H1 (cell line): ENCODE data around the gene EPB41L1. TPM values are rescaled to one million over a fixed set of nuclear protein-coding genes. Genes with fewer than 3 reads are reported as not detected.

Experiments used
- MAFK ChIP-seq: IDR thresholded peaks from 2 replicates; pipeline ENCODE4 v1.6.1; 2012; ENCODE audit warnings: low read depth, mild to moderate bottlenecking, improper control_type of control experiment, low read length
- RNF2 ChIP-seq: fragments of 200-900, 300-1000 bp; sonication (generic); IDR thresholded peaks from 2 replicates; pipeline ENCODE4 v1.7.1; 2016; ENCODE audit warnings: borderline replicate concordance, low read depth, mild to moderate bottlenecking, antibody characterized with exemption, low read length; ENCODE audit not compliant: poor library complexity, severe bottlenecking; ENCODE audit errors: missing control alignments
- polyA plus RNA-seq, 7 experiments: library from polyadenylated mRNA; depleted of rRNA in 3 of 7; stranded (reverse) in 5 of 7; unstranded in 2 of 7; fragments of >200 nt in 5 of 7; fragments of 200-250 nt in 2 of 7; gene quantifications; 1 replicate in 5 of 7; 2 replicates in 1 of 7; 4 replicates in 1 of 7; pipeline versions ENCODE4 v1.2.1 to v1.2.3, GENCODE V29; 2011 to 2013; ENCODE audit warnings: missing spikeins in 2 of 7, mixed read lengths in 2 of 7
- total RNA-seq: library from RNA; stranded (reverse); fragmentation: NEBNext Ultra II Directional; extraction: Animal tissue kit (Norgen Biotek cat#: 25700); gene quantifications from 2 replicates; pipeline ENCODE4 v1.2.1, GENCODE V29; 2021

Gene EPB41L1
- total and polyA plus RNA-seq, 2 of the 8 experiments (the other 6 are each of a cell fraction or from before 2014, with no cell fraction given) = 14.8 to 36.0 TPM

GRCh38 chr20:36201198-36201597 lies 46.7 kb downstream of the EPB41L1 start (continued):
- TF ChIP-seq RNF2 = no peak
- TF ChIP-seq MAFK = no peak
